Thyroid gland (tissue), 4 donors: Measurements from ENCODE around the gene HEATR9.

Experiments used
- CTCF ChIP-seq, 6 experiments: fragments of 200-600 bp in 3 of 6; fragments of 450-650 bp in 3 of 6; sonication (generic) in 3 of 6; IDR thresholded peaks; one replicate each; pipeline ENCODE4 v1.5.1; 2016 to 2019; ENCODE audit warnings: antibody characterized with exemption in 6 of 6, mild to moderate bottlenecking in 2 of 6, inconsistent platforms in 1 of 6, moderate library complexity in 1 of 6
- POLR2A ChIP-seq, 2 donors: fragments of 450-650 bp; IDR thresholded peaks; one replicate each; pipeline ENCODE4 v1.6.1; 2017; ENCODE audit warnings: antibody characterized with exemption in 2 of 2, mild to moderate bottlenecking in 2 of 2, moderate library complexity in 1 of 2

GRCh38 chr17:35889818-35890773, 21.4 kb upstream of the HEATR9 start:
- TF ChIP-seq POLR2A (IDR thresholded peaks at IDR 0.05), result no peak
- TF ChIP-seq CTCF (IDR thresholded peaks at IDR 0.05), result no peak
